Islet of Langerhans (tissue), 1 donor: ENCODE measurements around the gene DUOX1.

Experiments used
- FAIRE-seq: peaks from one replicate; lab custom pipeline; 2011; peaks lifted over from hg19 to GRCh38; lab: Jason Lieb, UNC

Gene DUOX1

GRCh38 chr15:45168751-45169551, 39.2 kb downstream of the DUOX1 start:
- no peak for FAIRE-seq

GRCh38 chr15:45169608-45170480, 40.0 kb downstream of the DUOX1 start:
- no peak for FAIRE-seq

- no peak for FAIRE-seq
These were observed 42.1 kb downstream of the DUOX1 start for GRCh38 chr15:45171912-45172311.

GRCh38 chr15:45174069-45174468, 44.3 kb downstream of the DUOX1 start:
- no peak for FAIRE-seq

- FAIRE-seq: no peak
These were observed 44.8 kb downstream of the DUOX1 start for GRCh38 chr15:45174577-45174976.

- no peak for FAIRE-seq
These were observed 47.5 kb downstream of the DUOX1 start for GRCh38 chr15:45177285-45177684.

- FAIRE-seq: no peak
These were observed 49.6 kb downstream of the DUOX1 start for GRCh38 chr15:45179221-45179985.

GRCh38 chr15:45180201-45180600, 50.4 kb downstream of the DUOX1 start:
- FAIRE-seq: no peak

- FAIRE-seq: no peak
These were observed 51.0 kb downstream of the DUOX1 start for GRCh38 chr15:45180648-45181436.

GRCh38 chr15:45181491-45182285, 51.9 kb downstream of the DUOX1 start:
- FAIRE-seq: no peak

GRCh38 chr15:45182996-45183395, 53.2 kb downstream of the DUOX1 start:
- no peak for FAIRE-seq

- FAIRE-seq: no peak
These were observed 53.7 kb downstream of the DUOX1 start for GRCh38 chr15:45183511-45183910.

- FAIRE-seq: no peak
These were observed 54.8 kb downstream of the DUOX1 start for GRCh38 chr15:45184562-45185041.

- no peak for FAIRE-seq
These were observed 55.4 kb downstream of the DUOX1 start for GRCh38 chr15:45185069-45185779.

- no peak for FAIRE-seq
These were observed 56.3 kb downstream of the DUOX1 start for GRCh38 chr15:45185903-45186770.

- FAIRE-seq: no peak
These were observed 57.2 kb downstream of the DUOX1 start for GRCh38 chr15:45186771-45187577.

- no peak for FAIRE-seq
These were observed 57.7 kb downstream of the DUOX1 start for GRCh38 chr15:45187578-45187893.
